NCI-H524 (cell line): ENCODE results near the gene LTBR.

Source experiments
- DNase-seq, 2 experiments: peaks; one replicate each; lab custom pipeline; 2025; lab: John Stamatoyannopoulos, UW

The LTBR gene

GRCh38 chr12:6368906-6369525 lies 14.9 kb upstream of the LTBR start:
- no peak for DNase-seq

GRCh38 chr12:6369916-6370575 lies 13.9 kb upstream of the LTBR start:
- no peak for DNase-seq

- DNase-seq, result no peak
Measured at GRCh38 chr12:6370576-6370935, 13.4 kb upstream of the LTBR start.

GRCh38 chr12:6370994-6371754 lies 12.8 kb upstream of the LTBR start:
- DNase-seq, result no peak

GRCh38 chr12:6372403-6373003 lies 11.5 kb upstream of the LTBR start:
- DNase-seq, result no peak

GRCh38 chr12:6373022-6373787 lies 10.8 kb upstream of the LTBR start:
- no peak for DNase-seq

GRCh38 chr12:6374028-6374785 lies 9.8 kb upstream of the LTBR start:
- DNase-seq, result no peak

- no peak for DNase-seq
Measured at GRCh38 chr12:6374786-6375160, 9.2 kb upstream of the LTBR start.

GRCh38 chr12:6375269-6376078 lies 8.5 kb upstream of the LTBR start, which contains the start of gene SCNN1A:
Gene SCNN1A, minus strand, starts transcription at chr12:6375563. Its CDS starts 780 bp downstream, at chr12:6374783.
- no peak for DNase-seq

GRCh38 chr12:6376079-6376869 lies 7.7 kb upstream of the LTBR start:
- no peak for DNase-seq

- no peak for DNase-seq
Measured at GRCh38 chr12:6376870-6377666, 6.9 kb upstream of the LTBR start.

- DNase-seq, result no peak
Measured at GRCh38 chr12:6377667-6377994, 6.3 kb upstream of the LTBR start.

GRCh38 chr12:6378709-6379472 lies 5.1 kb upstream of the LTBR start:
- no peak for DNase-seq

GRCh38 chr12:6380141-6381121 lies 3.5 kb upstream of the LTBR start:
- DNase-seq, result no peak

- no peak for DNase-seq
Measured at GRCh38 chr12:6382371-6382770, 1.6 kb upstream of the LTBR start.

- no peak for DNase-seq
Measured at GRCh38 chr12:6382982-6383381, 980 bp upstream of the LTBR start.
